Central memory CD4-positive, alpha-beta T cell (primary cell): ENCODE data around the gene LRRC8C.
A peak's percentile ranks its signal among the peaks of the same experiment; 100 is the strongest.

Experiments
- DNase-seq: peaks from one replicate; pipeline ENCODE4 v3.0.0; 2022

The LRRC8C gene

DNA sequence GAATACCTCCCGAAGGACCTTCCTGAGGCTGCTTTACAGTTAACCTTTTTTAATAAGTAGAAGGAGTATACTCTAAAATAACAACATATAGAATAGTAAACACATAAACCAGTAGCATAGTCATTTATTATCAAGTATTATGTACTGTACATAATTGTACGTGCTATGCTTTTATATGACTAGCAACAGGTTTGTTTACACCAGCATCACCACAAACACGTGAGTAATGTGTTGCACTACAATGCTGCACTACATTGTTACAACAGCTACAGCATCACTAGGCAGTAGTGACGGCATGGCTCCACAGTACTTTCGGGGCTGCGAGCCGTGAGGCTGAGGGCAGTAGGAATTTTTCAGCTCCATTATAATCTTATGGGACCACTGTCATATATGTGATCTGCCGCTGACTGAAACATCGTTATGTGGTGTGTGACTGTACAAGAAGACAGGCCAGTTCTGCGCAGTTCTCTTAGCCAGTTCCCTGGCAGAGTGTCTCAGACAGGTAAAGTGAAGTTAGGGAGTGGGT lies 105.1 kb downstream of the LRRC8C start:
- no peak for DNase-seq

DNA sequence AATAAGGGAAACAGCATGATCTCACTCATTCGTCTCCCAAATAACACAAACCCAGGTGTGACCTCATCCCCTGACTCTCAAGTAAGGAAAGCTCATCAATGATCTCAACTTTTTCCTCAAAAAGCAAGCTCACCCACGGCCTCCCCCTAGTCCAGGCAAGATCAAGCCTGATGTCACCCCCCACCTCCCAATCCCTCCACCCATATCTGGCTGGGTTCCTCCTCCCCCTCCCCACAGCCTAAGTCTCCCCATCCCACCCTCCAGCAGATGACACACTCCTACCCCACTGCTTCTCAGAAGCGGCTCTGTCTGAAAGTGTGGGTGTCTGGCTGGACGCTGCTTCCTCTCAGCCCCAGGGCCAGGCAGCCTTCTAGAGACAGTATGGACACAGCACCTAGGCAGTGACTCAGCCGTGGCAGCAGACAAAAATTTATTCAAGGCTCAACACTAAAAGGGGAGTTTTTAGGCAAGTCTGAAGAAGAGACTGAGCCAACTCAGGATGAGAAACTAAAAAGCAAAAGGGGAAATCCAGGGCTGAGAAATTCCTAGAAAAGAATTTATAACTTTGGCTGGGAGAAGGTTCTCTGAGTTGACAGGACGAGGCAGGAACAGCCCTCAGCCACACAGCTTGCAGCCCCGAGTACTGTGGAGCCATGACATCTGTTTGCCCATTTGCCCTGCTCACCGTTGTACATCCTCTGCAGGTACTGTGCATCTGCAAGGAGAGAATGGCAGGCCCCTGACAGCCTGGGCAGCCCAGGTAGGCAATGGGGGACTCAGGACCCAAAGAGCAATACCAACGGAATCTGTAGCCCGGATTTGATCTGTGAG lies 106.3 kb downstream of the LRRC8C start:
- no peak for DNase-seq

DNA sequence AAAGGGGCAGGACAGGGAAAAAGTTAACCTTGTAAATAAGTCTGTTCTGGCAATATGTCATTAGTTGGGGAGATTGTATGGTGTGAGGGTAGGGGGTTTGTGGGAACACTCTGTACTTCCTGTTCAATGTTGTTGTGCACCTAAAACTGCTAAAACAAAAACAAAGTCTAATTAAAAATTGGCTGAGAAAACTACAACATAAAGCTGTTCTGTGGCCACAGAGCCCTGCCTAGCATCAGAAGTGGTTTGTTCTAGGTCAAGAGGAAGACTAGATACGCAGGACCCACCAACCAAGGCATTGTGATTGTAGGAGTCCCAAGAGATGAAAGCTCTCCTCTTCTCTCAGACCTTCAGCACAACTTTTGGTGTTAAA lies 106.9 kb downstream of the LRRC8C start:
- DNase-seq: peak; percentile 38

DNA sequence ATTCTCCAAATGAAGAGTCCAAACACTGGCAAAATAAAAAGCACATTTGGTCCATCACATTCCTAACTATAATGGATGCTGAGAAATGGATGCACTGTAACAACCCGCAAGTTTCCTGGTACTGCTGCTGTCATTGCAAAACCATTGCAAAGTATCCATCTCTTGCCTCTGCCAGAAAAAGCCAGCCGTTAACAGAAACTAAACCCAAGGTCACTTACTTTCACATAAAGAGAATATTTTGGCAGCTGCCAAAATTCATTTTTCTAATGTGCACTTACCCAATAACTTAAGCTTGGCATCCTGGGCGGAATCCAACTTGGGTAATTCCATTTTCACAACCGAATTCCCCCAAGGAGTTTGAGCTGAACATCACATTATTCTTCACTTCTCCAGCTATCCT lies 110.9 kb downstream of the LRRC8C start:
- DNase-seq: no peak

DNA sequence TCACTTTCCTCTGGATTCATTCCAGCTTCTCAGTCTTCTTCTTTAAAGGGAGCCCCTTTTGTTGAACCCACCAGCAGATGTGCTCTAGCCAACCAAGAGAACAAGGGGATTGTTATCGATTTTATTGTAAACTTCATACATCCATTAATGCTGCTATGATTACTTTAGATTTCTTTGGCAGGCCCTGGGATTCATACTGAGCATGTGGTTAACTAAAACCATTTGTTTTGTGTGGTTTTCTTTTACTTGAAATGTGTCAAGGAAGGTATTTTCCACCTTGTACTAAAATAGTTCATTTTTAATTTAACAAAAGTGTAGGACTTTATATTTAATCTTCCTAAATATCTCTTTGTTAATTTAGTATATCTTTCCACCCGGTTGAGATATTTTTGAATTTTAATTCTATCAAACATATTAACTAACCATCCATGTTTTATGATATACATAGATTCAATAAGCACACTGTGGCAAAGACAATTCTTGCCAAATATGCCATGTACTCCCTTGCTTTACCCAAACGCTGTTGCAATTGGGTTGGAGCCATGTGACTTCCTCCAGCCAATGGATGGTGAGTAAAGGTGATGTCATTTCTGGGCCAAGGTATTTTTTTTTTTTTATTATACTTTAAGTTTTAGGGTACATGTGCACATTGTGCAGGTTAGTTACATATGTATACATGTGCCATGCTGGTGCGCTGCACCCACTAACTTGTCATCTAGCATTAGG lies 113.7 kb downstream of the LRRC8C start:
- no peak for DNase-seq

DNA sequence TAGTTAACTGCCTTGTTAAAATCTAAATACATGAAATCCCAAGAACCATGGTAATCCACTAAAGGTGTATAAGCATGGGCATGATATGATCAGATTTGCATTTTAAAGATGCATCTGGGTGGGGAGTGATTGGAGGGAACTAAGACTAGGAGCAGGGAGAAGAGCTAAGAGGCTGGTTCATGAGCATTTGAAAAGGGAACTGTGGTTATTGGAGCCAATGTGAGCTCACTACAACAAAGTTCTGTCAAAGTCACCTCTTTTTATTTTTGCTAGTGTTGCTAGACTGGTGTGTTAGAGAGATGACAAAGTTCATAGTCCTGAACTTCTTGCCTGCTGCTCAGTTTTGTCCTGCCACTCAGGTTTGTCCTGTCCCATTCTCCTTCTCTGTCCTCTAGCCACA lies 120.8 kb downstream of the LRRC8C start:
- no peak for DNase-seq

DNA sequence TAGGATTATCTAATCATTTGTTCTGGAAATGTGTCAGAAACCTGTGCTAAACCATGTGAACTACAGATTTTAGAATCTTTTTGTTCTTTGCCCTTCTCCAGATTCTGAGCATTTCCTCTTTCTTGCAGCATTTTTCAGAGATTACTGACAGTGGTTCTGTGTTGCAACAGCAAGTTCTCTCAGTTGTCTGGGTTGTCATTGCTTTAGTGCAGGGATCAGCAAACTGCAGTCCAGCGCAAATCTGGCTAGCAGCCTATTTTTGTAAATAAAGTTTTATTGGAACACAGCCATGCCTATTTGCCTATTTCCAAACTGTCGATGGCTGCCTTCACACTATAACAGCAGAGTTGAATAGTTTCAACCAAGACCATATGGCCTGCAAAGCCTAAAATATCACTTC lies 121.6 kb downstream of the LRRC8C start:
- DNase-seq: no peak

DNA sequence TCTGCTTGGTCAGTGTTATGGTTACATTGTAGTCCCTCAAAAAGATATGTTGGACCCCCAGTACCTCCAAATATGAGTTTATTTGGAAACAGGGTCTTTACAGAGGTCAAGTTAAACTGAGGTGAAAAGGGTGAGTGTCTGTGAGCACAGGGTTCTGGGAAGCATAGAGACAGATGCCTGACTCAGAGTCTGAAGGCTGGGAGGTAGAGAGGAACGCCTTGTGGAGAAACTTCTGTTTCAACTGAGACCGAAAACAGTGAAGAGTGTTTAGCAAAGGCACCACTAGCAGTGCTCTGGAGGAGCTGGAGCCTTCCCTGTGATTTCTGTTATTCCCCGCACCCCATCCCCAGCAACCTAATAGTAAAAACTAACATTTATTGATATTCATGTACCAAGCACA lies 122.7 kb downstream of the LRRC8C start:
- no peak for DNase-seq

DNA sequence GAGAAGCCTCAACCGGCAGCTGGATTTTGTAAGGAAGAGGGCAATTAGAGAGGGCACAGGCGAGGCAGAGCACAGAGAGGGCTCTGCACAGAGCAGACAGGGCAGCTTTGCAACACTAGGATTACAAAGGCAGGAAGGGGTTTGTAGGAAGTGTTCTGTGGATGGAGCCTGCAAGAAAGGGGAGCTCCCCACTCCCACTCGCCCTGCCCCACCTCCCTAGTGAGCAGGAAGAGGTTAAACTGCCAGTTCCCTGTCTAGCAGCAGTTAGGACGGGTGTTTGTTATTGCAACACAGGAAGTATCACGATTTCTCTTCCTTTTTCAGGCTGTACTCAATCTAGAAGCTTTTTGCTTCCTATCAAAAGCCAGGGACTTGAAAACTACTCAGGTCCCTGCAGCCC lies 124.6 kb downstream of the LRRC8C start:
- DNase-seq: peak; percentile 40

DNA sequence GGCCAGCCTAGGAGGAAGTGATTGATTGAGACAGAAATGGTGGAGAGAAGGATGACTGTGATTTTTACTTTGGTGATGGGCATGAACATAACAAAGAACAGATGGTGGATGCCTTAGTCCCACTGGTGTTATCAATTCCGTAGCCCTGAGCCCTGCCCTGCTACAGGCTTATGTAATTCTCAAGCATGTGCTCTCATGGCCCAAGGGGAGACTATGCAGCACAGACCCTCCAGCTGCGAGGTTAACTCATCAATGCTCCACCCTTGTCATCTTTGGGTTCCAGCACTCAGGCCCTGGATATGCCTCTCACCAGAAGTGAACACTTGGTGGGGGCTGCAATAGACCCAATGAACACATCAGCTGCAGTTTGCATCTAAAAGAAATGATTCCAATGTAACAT lies 125.2 kb downstream of the LRRC8C start:
- DNase-seq: no peak

DNA sequence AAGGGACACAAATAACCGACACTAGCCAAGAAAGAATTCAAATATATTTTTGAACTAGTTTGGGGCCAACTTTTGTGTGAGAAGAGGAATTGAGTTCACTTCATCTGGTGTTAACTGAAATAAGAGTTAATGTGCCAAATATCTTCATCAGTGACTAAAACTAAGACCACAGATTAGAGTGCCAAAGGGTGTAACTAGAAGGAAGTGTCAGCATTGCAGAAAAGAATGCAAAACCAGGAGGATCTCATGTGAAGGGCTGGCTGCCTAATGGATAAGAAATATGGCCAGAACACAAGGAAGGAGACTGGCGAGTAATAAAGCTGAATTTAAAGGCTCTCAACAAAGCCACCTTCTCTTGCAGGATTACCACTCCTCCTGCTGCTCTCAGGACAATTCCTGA lies 126.1 kb downstream of the LRRC8C start:
- no peak for DNase-seq

DNA sequence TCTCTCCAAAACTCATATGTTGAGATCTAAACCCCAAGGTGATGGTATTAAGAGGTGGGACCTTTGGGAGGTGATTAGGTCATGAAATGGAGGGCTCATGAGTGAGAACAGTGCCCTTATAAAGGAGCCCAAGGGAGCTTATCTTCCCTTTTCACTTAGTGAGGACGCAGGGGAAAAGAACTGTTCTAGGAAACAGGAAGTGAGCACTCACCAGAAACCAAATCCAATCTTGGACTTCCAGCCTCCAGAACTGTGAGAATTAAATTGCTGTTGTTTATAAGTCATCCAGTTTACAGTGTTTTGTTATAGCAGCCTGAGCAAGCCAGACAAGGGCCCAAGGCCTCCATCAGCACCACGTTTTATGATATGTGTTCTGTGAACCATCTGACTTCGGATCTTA lies 127.6 kb downstream of the LRRC8C start:
- no peak for DNase-seq

DNA sequence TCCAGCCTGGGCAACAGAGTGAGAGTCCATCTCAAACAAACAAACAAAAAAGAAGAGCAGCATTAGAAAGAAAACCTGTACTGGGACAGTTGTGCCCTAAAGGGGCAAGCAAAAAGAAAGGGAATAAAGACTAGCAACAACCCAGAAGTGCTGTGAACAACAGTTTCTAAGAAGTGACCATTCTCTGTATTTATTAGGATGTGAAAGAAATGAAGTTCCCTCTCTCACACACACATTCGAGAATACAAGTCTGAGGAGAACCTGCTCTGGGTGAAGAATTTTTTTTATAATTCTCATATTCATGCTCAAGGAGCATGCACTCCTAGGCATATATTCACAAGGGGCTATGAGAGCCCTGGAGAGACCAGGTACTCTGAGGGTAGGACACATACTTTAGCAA lies 128.4 kb downstream of the LRRC8C start:
- no peak for DNase-seq

DNA sequence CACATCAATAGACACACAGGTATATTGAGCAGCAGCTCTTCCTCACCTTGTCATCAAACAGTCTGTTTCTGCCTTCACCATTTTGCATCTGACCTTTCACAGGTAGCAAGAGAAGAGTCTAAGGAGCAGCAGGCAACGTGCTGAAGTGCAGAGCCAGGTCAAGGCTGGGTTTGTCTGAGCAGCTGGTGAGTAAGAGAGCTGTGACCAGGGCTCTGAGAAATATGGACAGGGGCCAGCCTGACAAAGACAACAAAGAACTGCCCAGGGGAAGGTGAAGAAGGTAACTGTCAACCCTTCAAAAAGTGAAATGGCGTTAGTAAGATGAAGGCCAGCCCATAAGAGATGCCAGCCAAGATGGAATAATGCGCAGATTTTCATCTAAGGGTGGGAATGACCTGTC lies 129.0 kb downstream of the LRRC8C start:
- DNase-seq: no peak

DNA sequence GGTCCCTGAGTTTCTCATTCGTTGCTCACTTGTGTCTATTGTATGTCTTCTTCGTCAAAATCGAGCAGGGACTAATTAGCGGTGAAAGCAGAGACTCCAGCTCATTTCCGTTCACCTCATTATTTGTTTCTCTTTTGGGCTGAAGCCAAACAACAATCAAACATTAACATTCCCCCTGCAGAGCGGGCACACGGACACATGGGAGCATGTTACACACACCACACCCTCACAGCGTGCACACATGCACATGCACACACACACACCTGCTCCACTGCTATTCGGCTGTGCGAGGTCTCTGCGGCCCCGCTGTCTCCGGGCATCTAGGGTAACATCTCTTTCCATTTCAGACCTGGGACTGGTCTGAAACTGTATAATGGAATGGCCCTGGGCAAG lies 129.5 kb downstream of the LRRC8C start:
- no peak for DNase-seq

DNA sequence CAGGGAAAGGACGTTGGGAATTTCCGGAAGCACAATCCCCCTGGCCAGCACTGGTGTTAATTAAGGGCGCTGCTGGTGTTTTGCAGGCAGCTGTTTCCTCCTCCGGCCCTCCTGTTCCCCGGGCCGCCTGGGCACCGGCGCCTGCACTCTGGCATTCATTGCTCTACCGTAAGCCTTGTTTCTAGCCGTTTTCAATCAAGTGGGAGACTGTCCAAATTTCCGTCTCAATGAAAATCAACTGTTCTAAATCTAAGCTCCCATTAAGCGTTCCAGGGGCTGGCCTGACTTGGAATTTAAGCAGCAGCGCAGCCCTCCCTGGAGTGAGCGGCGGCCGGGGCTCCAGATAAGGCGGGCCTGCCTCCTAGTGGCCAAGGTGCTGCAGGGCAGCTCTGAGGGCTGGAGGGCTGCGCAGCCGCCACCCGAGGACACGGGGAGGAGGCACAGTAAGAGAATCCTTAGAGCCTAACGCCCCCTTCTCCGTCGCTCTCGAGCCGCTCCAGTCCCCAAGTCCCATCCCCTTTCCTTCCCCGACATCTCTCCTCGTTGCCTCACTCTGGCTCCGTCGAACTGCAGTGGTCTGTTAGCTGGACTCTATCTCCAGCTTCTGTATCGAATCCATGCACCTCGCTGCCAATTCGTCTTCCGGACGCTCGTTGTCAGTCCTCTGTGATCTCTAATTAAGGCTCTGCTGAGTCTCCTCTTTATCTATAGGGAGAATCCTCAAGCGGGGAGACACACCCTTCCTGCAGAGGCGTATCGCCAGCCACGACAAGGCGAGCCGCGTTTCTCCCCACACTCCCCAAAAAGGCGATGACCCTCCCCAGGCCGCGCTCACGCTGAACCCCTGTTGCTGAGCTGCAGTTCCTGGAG lies 130.1 kb downstream of the LRRC8C start:
- DNase-seq: peak; percentile 78

DNA sequence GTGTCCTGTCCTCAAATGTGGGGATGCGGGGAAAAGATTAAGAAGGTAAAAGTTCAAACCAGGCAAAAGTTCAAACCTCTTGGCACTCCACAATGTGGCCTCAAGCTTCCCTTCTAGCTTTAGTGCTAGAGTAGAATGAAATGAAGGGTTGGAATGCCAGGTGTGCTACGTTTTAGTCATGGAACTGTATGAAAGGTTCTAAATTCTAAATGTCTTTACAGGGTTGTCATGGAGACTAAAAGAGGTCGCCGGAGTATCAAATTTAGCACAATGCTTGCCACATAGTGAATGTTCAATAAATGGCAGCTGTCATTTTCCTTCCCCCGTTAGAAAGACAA lies 130.7 kb downstream of the LRRC8C start:
- no peak for DNase-seq

DNA sequence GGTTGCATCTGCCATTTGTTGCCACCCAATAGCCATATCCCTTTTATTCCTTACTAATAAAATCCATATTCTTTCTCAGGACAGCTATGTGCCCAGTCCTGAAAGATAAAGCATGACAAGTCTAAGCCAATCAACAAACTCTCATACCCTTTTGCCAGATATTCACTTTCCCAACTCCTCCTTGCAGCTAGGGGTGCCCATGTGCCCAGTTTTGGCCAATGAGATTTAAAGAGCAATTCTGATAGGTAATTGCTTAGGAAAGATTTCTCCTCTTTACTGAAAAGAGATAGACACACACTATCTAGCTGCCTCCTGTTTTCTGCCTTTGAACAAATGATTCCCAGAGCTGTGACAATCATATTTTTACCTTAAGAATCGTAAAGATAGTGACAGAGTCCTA lies 132.9 kb downstream of the LRRC8C start:
- no peak for DNase-seq

DNA sequence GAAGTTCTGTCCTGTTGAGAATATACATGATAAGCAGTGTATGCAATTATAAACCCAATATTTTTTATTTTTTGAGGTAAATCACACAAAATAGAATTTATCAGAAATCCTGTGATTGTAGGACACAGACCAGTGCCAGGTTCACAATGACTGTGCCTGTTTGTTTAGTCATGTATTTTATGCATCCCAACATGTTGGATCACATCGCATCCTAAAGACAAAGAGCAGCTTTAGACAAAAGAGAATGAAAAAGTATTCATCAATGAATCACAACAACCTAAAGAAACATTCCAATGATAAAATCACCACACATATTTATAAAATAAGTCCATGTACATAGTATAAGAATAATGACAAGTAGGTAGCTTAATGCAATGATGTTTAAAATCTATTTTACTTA lies 134.7 kb downstream of the LRRC8C start:
- no peak for DNase-seq
